Mesenchymal stem cell (in vitro differentiated cells and primary cell): ENCODE measurements around the gene DCPS.

Experiments
- DNase-seq: peaks from one replicate; pipeline ENCODE4 v3.0.0-alpha.2; 2013
- H2AFZ ChIP-seq: one replicate; pipeline ENCODE4 v1.6.1; 2013; ENCODE audit warnings: low read depth, mild to moderate bottlenecking, control low read depth, inconsistent platforms, low read length, moderate library complexity
- H2AK5ac ChIP-seq: 2 replicates; pipeline ENCODE4 v1.6.1; 2013; ENCODE audit warnings: low read length, moderate library complexity, mild to moderate bottlenecking, inconsistent platforms; ENCODE audit not compliant: severe bottlenecking
- H2BK120ac ChIP-seq: one replicate; pipeline ENCODE4 v1.6.1; 2013; ENCODE audit warnings: low read depth, mild to moderate bottlenecking, inconsistent platforms, low read length, moderate library complexity
- H2BK12ac ChIP-seq, 2 experiments: one replicate each; pipeline ENCODE4 v1.6.1; 2013; ENCODE audit warnings: inconsistent platforms in 2 of 2, low read length in 2 of 2, mild to moderate bottlenecking in 2 of 2, moderate library complexity in 2 of 2, control low read depth in 1 of 2
- H2BK15ac ChIP-seq: one replicate; pipeline ENCODE4 v1.6.1; 2013; ENCODE audit warnings: mild to moderate bottlenecking, low read depth, inconsistent platforms; ENCODE audit not compliant: poor library complexity, severe bottlenecking
- H2BK5ac ChIP-seq: 2 replicates; pipeline ENCODE4 v1.6.1; 2013; ENCODE audit warnings: low read depth, mild to moderate bottlenecking, low read length, control low read depth, inconsistent platforms; ENCODE audit not compliant: poor library complexity, severe bottlenecking
- H3K14ac ChIP-seq, 2 experiments: one replicate each; pipeline ENCODE4 v1.6.1; 2013; ENCODE audit warnings: inconsistent platforms in 2 of 2, low read length in 2 of 2, control low read depth in 1 of 2, mild to moderate bottlenecking in 1 of 2, moderate library complexity in 1 of 2
- H3K18ac ChIP-seq, 2 experiments: one replicate each; pipeline ENCODE4 v1.6.1; 2013; ENCODE audit warnings: inconsistent platforms in 2 of 2, low read length in 2 of 2, control low read depth in 1 of 2, low read depth in 1 of 2, mild to moderate bottlenecking in 1 of 2
- H3K23ac ChIP-seq, 2 experiments: one replicate each; pipeline ENCODE4 v1.6.1; 2013; ENCODE audit warnings: inconsistent platforms in 2 of 2, low read length in 2 of 2, mild to moderate bottlenecking in 2 of 2, moderate library complexity in 2 of 2, control low read depth in 1 of 2
- H3K27ac ChIP-seq: 2 replicates; pipeline ENCODE4 v1.5.1; 2013; ENCODE audit warnings: mild to moderate bottlenecking, moderate library complexity, low read length, control low read depth, inconsistent platforms; ENCODE audit not compliant: poor library complexity, severe bottlenecking
- H3K27me3 ChIP-seq, 2 experiments: 2 replicates each; pipeline versions ENCODE4 v1.6.1 to v1.7.0; 2013; ENCODE audit warnings: low read length in 2 of 2, mild to moderate bottlenecking in 2 of 2, moderate library complexity in 2 of 2, control low read depth in 1 of 2, inconsistent platforms in 1 of 2; ENCODE audit not compliant: control insufficient read depth in 1 of 2, insufficient read depth in 1 of 2
- H3K36me3 ChIP-seq, 2 experiments: 2 replicates each; pipeline versions ENCODE4 v1.6.1 to v1.7.0; 2013; ENCODE audit warnings: low read length in 2 of 2, control low read depth in 1 of 2, inconsistent platforms in 1 of 2, low read depth in 1 of 2, mild to moderate bottlenecking in 1 of 2; ENCODE audit not compliant: insufficient read depth in 2 of 2, control insufficient read depth in 1 of 2
- H3K4ac ChIP-seq, 2 experiments: one replicate each; pipeline ENCODE4 v1.6.1; 2013; ENCODE audit warnings: inconsistent platforms in 2 of 2, low read length in 2 of 2, mild to moderate bottlenecking in 2 of 2, moderate library complexity in 2 of 2, control low read depth in 1 of 2, low read depth in 1 of 2
- H3K4me1 ChIP-seq: 2 replicates; pipeline ENCODE4 v1.6.1; 2013; ENCODE audit warnings: low read depth, low read length, control low read depth; ENCODE audit not compliant: control insufficient read depth, insufficient read depth
- H3K4me2 ChIP-seq: 2 replicates; pipeline ENCODE4 v1.6.1; 2013; ENCODE audit warnings: low read length, mild to moderate bottlenecking, inconsistent platforms; ENCODE audit not compliant: poor library complexity, severe bottlenecking
- H3K4me3 ChIP-seq, 2 experiments: 2 replicates each; pipeline versions ENCODE4 v1.5.1 to v1.7.0; 2013; ENCODE audit warnings: low read length in 2 of 2, mild to moderate bottlenecking in 2 of 2, control low read depth in 1 of 2, low read depth in 1 of 2; ENCODE audit not compliant: insufficient read depth in 1 of 2
- H3K79me1 ChIP-seq: replicated peaks from 2 replicates; pipeline ENCODE4 v1.6.1; 2013; ENCODE audit warnings: mild to moderate bottlenecking, control low read depth, low read length, inconsistent platforms; ENCODE audit not compliant: poor library complexity, severe bottlenecking
- H3K9ac ChIP-seq: 2 replicates; pipeline ENCODE4 v1.7.0; 2013; ENCODE audit warnings: mild to moderate bottlenecking, low read length, moderate library complexity
- H3K9me3 ChIP-seq: 2 replicates; pipeline ENCODE4 v1.7.0; 2013; ENCODE audit warnings: mild to moderate bottlenecking, low read length; ENCODE audit not compliant: control insufficient read depth
- H4K8ac ChIP-seq: one replicate; pipeline ENCODE4 v1.6.1; 2013; ENCODE audit warnings: inconsistent platforms, mild to moderate bottlenecking, low read length, moderate library complexity
- H4K91ac ChIP-seq: one replicate; pipeline ENCODE4 v1.6.1; 2013; ENCODE audit warnings: mild to moderate bottlenecking, low read length, inconsistent platforms
- WGBS: methylation state at CpG from one replicate; pipeline ENCODE4 v1.1.7; 2013; ENCODE audit warnings: mixed read lengths; 5-methylcytosine and 5-hydroxymethylcytosine counted together

DCPS gene

DNA sequence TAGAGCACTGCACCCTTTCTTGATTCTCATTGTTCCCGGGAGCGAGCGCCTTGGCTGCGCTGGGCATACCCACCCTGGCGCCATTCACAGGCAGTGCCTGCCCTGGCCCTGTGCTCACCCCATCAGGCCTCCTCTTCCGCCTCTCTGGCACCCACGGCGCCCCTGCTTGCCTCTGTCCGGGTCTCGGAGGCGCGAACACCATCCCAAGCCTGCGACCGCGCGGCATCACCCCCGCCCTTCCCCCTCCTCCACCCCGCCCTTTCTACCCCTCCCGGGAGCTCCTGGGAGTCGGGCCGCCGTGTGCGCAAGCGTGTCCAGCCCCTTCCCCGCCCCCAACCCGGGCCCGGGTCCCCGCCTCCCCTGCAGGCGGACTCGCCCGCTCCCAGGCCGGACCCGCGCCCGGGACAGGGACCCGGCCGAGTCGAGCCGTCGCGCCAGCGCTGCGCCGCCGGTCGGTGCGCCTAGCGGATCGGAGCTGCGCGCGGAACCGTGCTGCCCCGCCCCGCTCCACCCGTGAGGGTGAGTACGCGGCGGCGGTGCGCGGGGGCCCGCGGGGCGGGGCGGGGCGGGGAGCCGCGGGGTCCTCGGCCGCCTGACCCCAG is 51.6 kb downstream of the DCPS start, which contains the start of gene ST3GAL4:
Gene ST3GAL4, plus strand, starts transcription at position 363 of the 602 bp plus-strand sequence. CDS start 50,470 bp downstream, outside the sequence.
- Histone ChIP-seq H2BK15ac (peak within 1 kb of the TSS; percentile 77), H3K79me1 (peaks cover 50% of the 10 kb centered on the region), H3K4ac (peak within 1 kb of the TSS; percentile 91 to 94), H2AK5ac (peak within 1 kb of the TSS; percentile 72), H2BK120ac (peak within 1 kb of the TSS; percentile 94), H3K18ac (peak within 1 kb of the TSS; percentile 96), H3K14ac (peak within 1 kb of the TSS in 1 of 2 experiments; percentile 95), H2AFZ (peak within 1 kb of the TSS; percentile 81), H4K91ac (peak within 1 kb of the TSS; percentile 93), H2BK12ac (peak within 1 kb of the TSS; percentile 51 to 91), H3K27me3 (no peaks in the 10 kb centered on the region), H3K9me3 (no peaks in the 10 kb centered on the region), H3K4me1 (peaks cover 17% of the 10 kb centered on the region), H3K4me3 (peak within 1 kb of the TSS; percentile 87 to 91), H3K9ac (peak within 1 kb of the TSS; percentile 89), H3K23ac (peak within 1 kb of the TSS in 1 of 2 experiments; percentile 79), H3K36me3 (peaks cover 2 to 4% of the 10 kb centered on the region in 2 experiments), H3K27ac (peak within 1 kb of the TSS; percentile 13), H4K8ac (peak within 1 kb of the TSS; percentile 98), H3K4me2 (peak within 1 kb of the TSS; percentile 64), H2BK5ac (no peak within 1 kb of the TSS)
- under 1% methylated on average over 45 of the region's 71 CpGs for WGBS
- peak; percentile 68 for DNase-seq

DNA sequence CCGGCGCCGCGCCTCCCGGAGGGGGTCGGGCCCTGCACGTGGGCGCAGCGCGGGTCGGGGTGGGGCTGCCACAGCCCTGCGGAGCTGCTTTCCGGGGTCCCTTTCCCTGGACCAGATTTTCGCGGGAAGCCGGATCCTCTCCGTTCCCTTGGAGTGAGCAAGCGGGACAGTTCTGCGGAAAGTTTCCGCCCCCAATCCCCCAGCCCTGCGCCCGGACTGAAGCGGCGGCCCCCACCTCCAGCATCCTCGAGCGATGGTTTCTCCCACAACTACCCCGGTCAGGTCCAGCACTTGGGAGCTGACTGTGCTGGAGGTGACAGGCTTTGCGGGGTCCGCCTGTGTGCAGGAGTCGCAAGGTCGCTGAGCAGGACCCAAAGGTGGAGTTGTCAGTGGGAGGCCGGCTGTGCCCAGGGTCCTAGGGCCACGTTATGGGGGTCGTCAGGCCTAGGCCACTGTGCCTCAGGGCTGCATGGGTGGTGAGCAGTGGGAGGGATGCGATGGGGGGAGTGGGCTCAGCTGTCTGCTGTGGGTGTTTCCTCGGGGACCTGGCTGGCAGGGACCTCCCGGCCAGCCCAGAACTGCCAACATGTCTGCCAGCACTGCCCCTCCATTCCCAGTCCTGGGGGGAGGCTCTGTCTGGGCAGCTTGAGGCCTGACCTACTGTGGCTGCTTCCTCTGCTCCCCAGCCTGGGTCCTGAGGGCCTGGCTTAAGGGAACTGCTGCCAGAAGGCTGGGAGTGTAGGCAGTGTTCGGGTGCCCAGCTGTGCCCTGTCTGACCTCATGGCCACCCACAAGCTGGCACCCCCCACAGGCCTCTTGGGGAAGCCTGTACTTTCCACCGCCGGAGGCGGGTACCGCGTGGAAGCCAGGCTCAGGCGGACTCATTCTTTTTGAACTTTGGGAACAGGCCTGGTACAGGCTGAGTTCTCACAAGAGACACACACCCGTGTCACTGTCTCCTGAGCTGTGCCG is 52.4 kb downstream of the DCPS start:
- H3K79me1 ChIP-seq = peaks cover 48% of the 10 kb centered on the region
- peaks cover 20% of the 10 kb centered on the region for H3K4me1 ChIP-seq
- H2AFZ ChIP-seq = no peak overlapping the region
- no peak overlapping the region for H2BK15ac ChIP-seq
- peak overlapping the region in 1 of 2 experiments; percentile 79 for H3K23ac ChIP-seq
- H4K8ac ChIP-seq = peak overlapping the region; percentile 8
- H3K9ac ChIP-seq = peak overlapping the region; percentile 82
- peak overlapping the region in 1 of 2 experiments; percentile 8 for H3K4ac ChIP-seq
- WGBS = 22% methylated on average over 38 of the region's 46 CpGs
- H3K4me3 ChIP-seq = peak overlapping the region; percentile 87 to 91
- H3K27ac ChIP-seq = no peak overlapping the region
- peak; percentile 55 for DNase-seq
- no peaks in the 10 kb centered on the region for H3K27me3 ChIP-seq
- peak overlapping the region; percentile 67 for H2BK120ac ChIP-seq
- peak overlapping the region in 1 of 2 experiments; percentile 91 for H2BK12ac ChIP-seq
- peaks cover 2 to 4% of the 10 kb centered on the region in 2 experiments for H3K36me3 ChIP-seq
- H4K91ac ChIP-seq = peak overlapping the region; percentile 29
- H3K14ac ChIP-seq = peak overlapping the region in 1 of 2 experiments; percentile 95
- H3K4me2 ChIP-seq = peak overlapping the region; percentile 64
- no peak overlapping the region for H2BK5ac ChIP-seq
- H3K9me3 ChIP-seq = no peaks in the 10 kb centered on the region
- H3K18ac ChIP-seq = peak overlapping the region; percentile 35 to 88
- H2AK5ac ChIP-seq = no peak overlapping the region

DNA sequence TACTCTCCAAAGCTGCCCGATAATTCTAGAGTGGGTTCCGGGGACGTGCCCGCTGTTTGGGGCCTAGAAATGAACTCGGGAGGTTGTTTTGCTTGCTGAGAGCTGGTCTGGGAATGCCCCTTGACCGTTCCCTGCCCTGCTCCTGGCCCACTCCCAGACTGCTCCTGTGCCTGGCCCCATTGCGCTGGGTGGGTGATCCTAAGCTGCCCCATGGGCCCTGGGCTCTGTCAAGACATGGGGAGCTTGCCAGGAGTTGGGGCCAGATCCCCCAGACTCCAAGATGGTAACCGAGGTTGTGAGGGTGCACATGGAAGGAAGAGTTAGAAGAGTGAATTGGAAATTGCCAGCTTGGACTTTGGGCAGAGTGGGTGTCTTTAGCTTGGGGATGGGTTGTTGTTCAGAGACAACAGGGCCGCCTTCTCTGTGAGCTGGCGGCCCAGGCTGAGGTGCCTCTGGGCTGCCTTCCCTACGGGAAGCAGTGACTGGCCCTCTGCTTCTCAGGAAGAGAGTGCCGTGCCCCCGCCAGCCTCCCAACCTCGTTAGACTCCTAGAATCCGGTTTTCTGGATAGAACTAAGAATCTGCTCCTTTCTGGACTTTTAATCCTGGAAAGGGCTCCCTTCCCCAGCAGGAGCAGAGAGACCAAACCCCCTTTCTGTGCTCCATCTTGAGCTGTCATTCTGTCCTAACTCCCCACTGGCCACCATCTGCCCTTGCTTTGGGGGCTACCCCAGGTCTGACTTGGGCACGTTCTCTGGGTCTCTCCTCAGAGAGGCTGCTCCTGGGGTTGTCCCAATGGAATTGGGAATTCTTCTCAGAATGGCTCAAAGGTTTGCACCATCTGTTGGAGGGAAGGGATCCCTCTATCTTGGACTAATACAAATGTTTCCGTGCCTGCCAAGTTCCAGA is 53.4 kb downstream of the DCPS start:
- WGBS = 94% methylated on average over 17 of the region's 17 CpGs

More for the DNA sequence above, 53.4 kb downstream of the DCPS start:
- no peak for DNase-seq
- Histone ChIP-seq H3K27ac (no peak overlapping the region), H3K4me2 (no peak overlapping the region), H4K91ac (no peak overlapping the region), H3K18ac (no peak overlapping the region), H4K8ac (no peak overlapping the region), H3K9ac (peak overlapping the region; percentile 82), H2BK120ac (no peak overlapping the region), H3K4ac (no peak overlapping the region), H3K9me3 (no peaks in the 10 kb centered on the region), H2AK5ac (no peak overlapping the region), H3K23ac (peak overlapping the region in 1 of 2 experiments; percentile 46), H3K27me3 (no peaks in the 10 kb centered on the region), H3K79me1 (peaks cover 43% of the 10 kb centered on the region), H3K36me3 (peaks cover 1 to 2% of the 10 kb centered on the region in 2 experiments), H2BK15ac (no peak overlapping the region), H3K4me1 (peaks cover 18% of the 10 kb centered on the region), H2BK5ac (no peak overlapping the region), H3K4me3 (peak overlapping the region in 1 of 2 experiments; percentile 91), H3K14ac (no peak overlapping the region), H2BK12ac (peak overlapping the region in 1 of 2 experiments; percentile 37), H2AFZ (no peak overlapping the region)
